Calu3 (cell line): ENCODE data around the gene PDHX. TPM values are rescaled to one million over a fixed set of nuclear protein-coding genes. Genes with fewer than 3 reads are reported as not detected.
A peak's percentile ranks its signal among the peaks of the same experiment; 100 is the strongest.

Experiments used
- Bru-seq: library from RNA; stranded (reverse); fragments of 400-500 nt; gene quantifications from one replicate; lab custom pipeline; 2021; lab: Mats Ljungman, UMichigan
- BruChase-seq, 2 experiments: library from RNA; stranded (reverse); fragments of 400-500 nt; gene quantifications; one replicate each; lab custom pipeline; 2021; lab: Mats Ljungman, UMichigan
- BruUV-seq: library from RNA; stranded (reverse); fragments of 400-500 nt; replicated peaks from 2 replicates; lab custom pipeline; 2021; lab: Mats Ljungman, UMichigan
- CTCF ChIA-PET: fragments of 300-600 bp; sonication (Branson Sonifier 250); formaldehyde crosslinking; loops from one replicate; lab custom pipeline; 2022; ENCODE audit warnings: antibody characterized with exemption; lab: Charles Lee
- DNase-seq: peaks from one replicate; pipeline ENCODE4 v3.0.0; 2022
- H3K27ac Mint-ChIP-seq: one replicate; pipeline ENCODE4 v1.8.0; 2022; ENCODE audit warnings: mixed read lengths; ENCODE audit not compliant: unreplicated experiment
- H3K27me3 Mint-ChIP-seq: one replicate; pipeline ENCODE4 v1.8.0; 2022; ENCODE audit warnings: mixed read lengths; ENCODE audit not compliant: unreplicated experiment
- H3K36me3 Mint-ChIP-seq: one replicate; pipeline ENCODE4 v1.8.0; 2022; ENCODE audit warnings: mild to moderate bottlenecking, moderate library complexity, mixed read lengths; ENCODE audit not compliant: insufficient read depth, unreplicated experiment
- H3K4me1 Mint-ChIP-seq: one replicate; pipeline ENCODE4 v1.8.0; 2022; ENCODE audit warnings: mild to moderate bottlenecking, low read depth, mixed read lengths; ENCODE audit not compliant: unreplicated experiment
- H3K4me3 Mint-ChIP-seq: one replicate; pipeline ENCODE4 v1.8.0; 2022; ENCODE audit warnings: mild to moderate bottlenecking, low read depth, moderate library complexity, mixed read lengths; ENCODE audit not compliant: unreplicated experiment
- H3K9me3 Mint-ChIP-seq: one replicate; pipeline ENCODE4 v1.8.0; 2022; ENCODE audit warnings: low read depth, mixed read lengths; ENCODE audit not compliant: unreplicated experiment
- CTCF ChIP-seq: fragments of 200-600 bp; IDR thresholded peaks from one replicate; pipeline ENCODE4 v1.8.0; 2022; ENCODE audit warnings: antibody characterized with exemption; ENCODE audit not compliant: unreplicated experiment
- intact Hi-C: fragments of 100-400 bp; cut with micrococcal nuclease; formaldehyde crosslinking; loops from one replicate; pipeline ENCODE4 v1.10.0; 2022; ENCODE audit not compliant: unreplicated experiment
- long read RNA-seq: library from polyadenylated mRNA; stranded (forward); transcript quantifications from one replicate; pipeline ENCODE4 v2.0.0, GENCODE V29; 2022
- total RNA-seq: library from RNA; stranded (reverse); gene quantifications from 2 replicates; pipeline ENCODE4 v1.2.3, GENCODE V29; 2022

Gene PDHX
- total RNA-seq (47.6 and 55.9 TPM in 2 replicates), Bru-seq, nascent RNA (percentile 88 among the genes with signal in this experiment), BruChase-seq, experiment 1, labeled RNA remaining after a 6-hour chase (percentile 68 among the genes with signal in this experiment), BruChase-seq, experiment 2, labeled RNA remaining after a 2-hour chase (percentile 72 among the genes with signal in this experiment)
- long read RNA-seq, transcript PDHX-202 (6 exons, 952 nt) = minor isoform, 6 of 122 reads
- long read RNA-seq, transcript PDHX-201 (11 exons, 2,389 nt) = major isoform, 88 of 122 reads
- long read RNA-seq, partial matches to known transcripts = 5 of 122 reads
- long read RNA-seq, other reads (novel, unspliced or antisense) = 23 of 122 reads

GRCh38 chr11:34916015-34916842 lies at the start of gene PDHX, which contains the start of gene APIP:
PDHX (plus strand) TSS chr11:34916618; CDS start chr11:34916656, 38 bp downstream.
APIP (minus strand) TSS chr11:34916379; CDS start chr11:34916284, 95 bp downstream.
- peak within 1 kb of the TSS; percentile 98 for H3K4me3 Mint-ChIP-seq
- intact Hi-C loops = no loop called here
- BruUV-seq = no TSS peak
- peak within 1 kb of the TSS; percentile 81 for H3K27ac Mint-ChIP-seq
- H3K27me3 Mint-ChIP-seq = no peaks in the 10 kb centered on the region
- peaks cover 4% of the 10 kb centered on the region for H3K9me3 Mint-ChIP-seq
- CTCF ChIA-PET = interaction anchor here (0.5 to 1.4 kb wide), 4 partner anchors 9 to 277 kb away, joined by 3 to 5 read pairs (median 3); no protein-coding TSS in a partner anchor
- peaks cover 32% of the 10 kb centered on the region for H3K36me3 Mint-ChIP-seq
- peak; percentile 100 for DNase-seq
- peaks cover 12% of the 10 kb centered on the region for H3K4me1 Mint-ChIP-seq
- TF ChIP-seq CTCF = no peak

GRCh38 chr11:34869425-34869824 lies 47.0 kb upstream of the PDHX start:
- Mint-ChIP-seq H3K4me1 (peaks cover 16% of the 10 kb centered on the region), H3K4me3 (no peak overlapping the region), H3K27ac (no peak overlapping the region), H3K9me3 (peaks cover 3% of the 10 kb centered on the region), H3K36me3 (peaks cover 4% of the 10 kb centered on the region), H3K27me3 (no peaks in the 10 kb centered on the region)
- no peak for DNase-seq
- CTCF ChIA-PET = no interaction called here
- no TSS peak for BruUV-seq
- TF ChIP-seq CTCF = no peak
- intact Hi-C loops = no loop called here

DNA sequence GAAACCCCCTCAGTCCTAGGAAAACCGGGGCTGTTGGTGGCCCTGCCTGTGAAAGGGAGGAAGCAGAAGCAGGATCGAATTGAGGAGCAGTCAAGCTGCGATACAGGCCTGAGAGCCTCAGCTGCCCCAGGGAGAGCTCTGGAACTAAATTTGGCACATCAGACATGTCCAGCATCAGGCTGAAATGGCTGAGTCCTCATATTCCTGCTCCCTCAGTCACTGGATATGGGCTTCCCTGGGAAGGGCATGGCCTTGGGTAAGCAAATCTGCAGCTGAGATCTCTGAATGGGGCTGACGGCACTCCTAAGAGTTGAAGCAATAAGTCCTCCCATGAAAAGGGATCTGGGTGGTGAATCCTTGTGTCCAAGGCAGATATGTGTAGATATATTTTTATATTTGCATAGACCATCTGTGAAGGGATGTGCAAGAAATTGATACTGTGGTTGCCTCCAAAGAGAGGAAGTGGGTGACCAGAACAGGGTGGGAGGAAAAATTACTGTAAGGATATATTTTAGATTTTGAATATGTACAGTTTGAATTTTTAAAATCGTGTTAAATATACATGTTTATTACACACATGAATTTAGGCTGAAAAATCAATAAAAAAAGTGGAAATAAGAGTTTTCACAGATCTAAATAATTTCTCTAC lies 45.7 kb upstream of the PDHX start:
- no peak overlapping the region for H3K27ac Mint-ChIP-seq
- H3K4me1 Mint-ChIP-seq = peaks cover 3% of the 10 kb centered on the region
- no peak for TF ChIP-seq CTCF
- CTCF ChIA-PET = no interaction called here
- no TSS peak for BruUV-seq
- H3K27me3 Mint-ChIP-seq = no peaks in the 10 kb centered on the region
- intact Hi-C loops = no loop called here
- H3K36me3 Mint-ChIP-seq = peaks cover 2% of the 10 kb centered on the region
- no peak for DNase-seq
- H3K4me3 Mint-ChIP-seq = no peak overlapping the region
- no peaks in the 10 kb centered on the region for H3K9me3 Mint-ChIP-seq

DNA sequence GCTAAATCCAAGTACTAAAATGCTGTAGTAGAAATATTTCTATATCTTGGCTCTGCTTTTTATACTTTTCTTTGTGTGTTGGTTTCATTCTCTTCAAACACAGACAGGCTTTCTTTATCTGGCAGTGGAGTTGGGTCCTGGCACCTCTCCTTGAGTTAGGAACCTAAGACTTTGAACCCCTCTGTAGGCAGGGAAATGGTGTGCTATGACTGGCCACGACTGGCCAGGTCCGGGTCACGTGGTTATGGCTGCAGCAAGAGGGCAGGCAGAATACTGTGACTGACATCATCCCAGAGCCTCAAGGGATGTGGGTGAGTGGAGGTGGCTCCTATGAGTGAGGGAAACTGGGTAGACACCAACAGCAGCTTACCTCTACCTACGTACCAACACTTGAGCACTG lies 42.2 kb upstream of the PDHX start:
- intact Hi-C loops = no loop called here
- Mint-ChIP-seq H3K4me1 (peaks cover 9% of the 10 kb centered on the region), H3K36me3 (no peaks in the 10 kb centered on the region), H3K4me3 (no peak overlapping the region), H3K27me3 (no peaks in the 10 kb centered on the region), H3K9me3 (no peaks in the 10 kb centered on the region), H3K27ac (no peak overlapping the region)
- no peak for TF ChIP-seq CTCF
- DNase-seq = no peak
- BruUV-seq = no TSS peak
- CTCF ChIA-PET = no interaction called here
